Activated CD4-positive, alpha-beta T cell treated with anti-CD3 and anti-CD28 coated beads, Interleukin-2, amount 10 ng/mL, durations not matched to agents 24 days and 14 days (primary cell): ENCODE data around the gene APOH. TPM values are rescaled to one million over a fixed set of nuclear protein-coding genes. Genes with fewer than 3 reads are reported as not detected.
A peak's percentile ranks its signal among the peaks of the same experiment; 100 is the strongest.

Source experiments
- DNase-seq: peaks from one replicate; pipeline ENCODE4 v3.0.0; 2022
- H3K27ac Mint-ChIP-seq: one replicate; pipeline ENCODE4 v1.8.0; 2022; ENCODE audit warnings: mild to moderate bottlenecking, mixed read lengths
- H3K27me3 Mint-ChIP-seq: one replicate; pipeline ENCODE4 v1.8.0; 2022; ENCODE audit warnings: mixed read lengths
- H3K36me3 Mint-ChIP-seq: one replicate; pipeline ENCODE4 v1.8.0; 2022; ENCODE audit warnings: low read depth, mild to moderate bottlenecking, mixed read lengths
- H3K4me1 Mint-ChIP-seq: one replicate; pipeline ENCODE4 v1.8.0; 2021; ENCODE audit warnings: mixed read lengths
- H3K4me3 Mint-ChIP-seq: one replicate; pipeline ENCODE4 v1.8.0; 2022; ENCODE audit warnings: mild to moderate bottlenecking, moderate library complexity, mixed read lengths
- H3K9me3 Mint-ChIP-seq: one replicate; pipeline ENCODE4 v1.8.0; 2021; ENCODE audit warnings: mixed read lengths
- intact Hi-C: fragments of 100-400 bp; cut with micrococcal nuclease; formaldehyde crosslinking; loops from one replicate; pipeline ENCODE4 v1.15.1; 2023
- total RNA-seq: library from RNA; stranded (reverse); gene quantifications from 2 replicates; pipeline ENCODE4 v1.2.3, GENCODE V29; 2022

APOH gene
- total RNA-seq, 1 donor from 2014 or later = not detected

DNA sequence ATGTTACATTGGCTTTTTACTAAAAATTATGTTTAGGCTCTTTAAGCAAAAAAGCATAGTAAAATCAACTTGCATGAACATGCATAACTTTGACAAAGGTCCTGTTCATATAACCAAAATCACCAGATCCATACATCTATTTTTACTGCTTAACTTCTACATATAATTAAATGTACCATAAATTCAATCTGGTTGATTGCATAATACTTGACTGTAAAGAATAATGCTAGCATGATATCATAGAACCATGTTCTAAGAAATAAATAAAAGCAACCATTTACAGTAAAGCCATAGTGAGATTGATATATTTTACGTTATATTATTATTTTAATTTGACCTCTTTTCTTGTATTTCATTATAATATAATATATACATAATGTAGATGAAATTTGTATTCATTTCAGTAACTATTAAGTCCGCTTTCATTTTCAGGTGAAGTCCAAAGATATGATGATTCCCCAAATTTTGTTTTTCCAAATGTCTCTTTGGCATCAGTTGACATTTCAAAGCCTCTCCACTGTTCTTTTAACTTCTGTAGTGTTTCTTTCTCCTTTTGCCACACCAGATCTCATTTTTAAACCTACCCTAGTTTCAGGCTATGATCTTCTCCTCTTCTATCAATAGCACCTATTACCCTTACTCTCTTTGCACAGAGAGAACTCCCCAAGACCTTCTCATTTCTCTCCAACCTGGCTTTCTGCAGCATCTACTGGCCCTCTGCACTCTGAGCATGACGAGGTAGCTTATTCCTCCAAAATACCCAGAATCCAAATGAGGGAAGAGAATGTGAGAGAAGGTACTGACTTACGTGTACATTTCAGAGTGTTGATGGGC, 1.8 kb downstream of the APOH start:
- H3K4me3 Mint-ChIP-seq = no peak overlapping the region
- peaks cover 19% of the 10 kb centered on the region for H3K27me3 Mint-ChIP-seq
- intact Hi-C loops = no loop called here
- DNase-seq = no peak
- no peaks in the 10 kb centered on the region for H3K4me1 Mint-ChIP-seq
- no peaks in the 10 kb centered on the region for H3K36me3 Mint-ChIP-seq
- no peak overlapping the region for H3K27ac Mint-ChIP-seq
- no peaks in the 10 kb centered on the region for H3K9me3 Mint-ChIP-seq

DNA sequence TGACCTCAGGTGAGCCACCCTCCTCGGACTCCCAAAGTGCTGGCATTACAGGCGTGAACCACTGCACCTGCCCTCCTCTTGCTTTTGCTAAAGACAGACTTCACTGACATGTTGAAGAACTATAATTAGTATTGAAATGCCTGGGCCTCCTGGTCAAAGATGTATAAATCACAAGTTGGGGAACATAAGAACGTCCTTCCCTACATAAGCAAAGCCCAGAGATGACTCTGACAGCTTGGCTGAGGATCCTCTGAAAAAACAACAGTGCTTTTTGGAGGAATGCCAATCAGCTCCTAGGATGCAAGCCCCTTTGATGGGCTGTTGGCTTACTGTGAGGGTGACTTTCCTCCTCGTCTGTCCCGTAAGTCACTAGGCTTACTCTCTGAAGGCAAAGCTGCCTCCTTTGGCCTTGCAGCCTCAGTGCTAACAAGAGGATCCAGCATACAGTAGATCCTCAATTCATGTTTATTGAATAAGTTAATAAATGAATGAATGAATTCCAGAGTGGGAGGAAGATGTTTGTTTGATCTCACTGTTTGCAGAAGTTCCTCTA, 6.3 kb downstream of the APOH start:
- intact Hi-C loops = no loop called here
- DNase-seq = no peak
- no peaks in the 10 kb centered on the region for H3K4me1 Mint-ChIP-seq
- no peaks in the 10 kb centered on the region for H3K9me3 Mint-ChIP-seq
- H3K27ac Mint-ChIP-seq = no peak overlapping the region
- H3K27me3 Mint-ChIP-seq = peaks cover 23% of the 10 kb centered on the region
- H3K4me3 Mint-ChIP-seq = no peak overlapping the region
- H3K36me3 Mint-ChIP-seq = no peaks in the 10 kb centered on the region

- Mint-ChIP-seq H3K9me3 (no peaks in the 10 kb centered on the region), H3K4me1 (no peaks in the 10 kb centered on the region), H3K27ac (no peak overlapping the region), H3K4me3 (no peak overlapping the region), H3K36me3 (no peaks in the 10 kb centered on the region), H3K27me3 (peaks cover 20% of the 10 kb centered on the region)
- intact Hi-C loops = no loop called here
- no peak for DNase-seq
Observed at GRCh38 chr17:66221755-66222530, 7.3 kb downstream of the APOH start.

DNA sequence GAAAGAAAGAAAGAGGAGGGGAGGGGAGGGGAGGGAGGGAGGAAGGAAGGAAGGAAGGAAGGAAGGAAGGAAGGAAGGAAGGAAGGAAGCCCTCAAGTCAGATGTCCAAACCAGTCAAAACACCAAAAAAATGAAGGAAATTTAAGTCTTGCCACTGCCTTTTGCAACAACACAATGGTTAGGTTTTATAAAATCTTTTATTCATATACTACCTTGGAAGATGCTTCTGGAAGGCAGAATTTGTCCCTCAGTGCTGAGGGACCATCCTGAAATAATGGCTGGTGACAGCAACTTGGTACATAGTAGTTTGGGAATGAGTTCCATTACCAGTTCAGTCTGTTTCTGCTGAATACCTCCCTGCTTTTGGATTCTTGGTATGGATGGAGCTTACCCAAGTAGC, 7.9 kb downstream of the APOH start:
- H3K27me3 Mint-ChIP-seq = peaks cover 20% of the 10 kb centered on the region
- no peak for DNase-seq
- no peaks in the 10 kb centered on the region for H3K36me3 Mint-ChIP-seq
- no peak overlapping the region for H3K27ac Mint-ChIP-seq
- H3K9me3 Mint-ChIP-seq = no peaks in the 10 kb centered on the region
- no peaks in the 10 kb centered on the region for H3K4me1 Mint-ChIP-seq
- intact Hi-C loops = no loop called here
- H3K4me3 Mint-ChIP-seq = no peak overlapping the region

GRCh38 chr17:66220079-66220835, 9.0 kb downstream of the APOH start:
- H3K27ac Mint-ChIP-seq = no peak overlapping the region
- no peak overlapping the region for H3K4me3 Mint-ChIP-seq
- intact Hi-C loops = no loop called here
- no peaks in the 10 kb centered on the region for H3K9me3 Mint-ChIP-seq
- peaks cover 25% of the 10 kb centered on the region for H3K27me3 Mint-ChIP-seq
- H3K36me3 Mint-ChIP-seq = no peaks in the 10 kb centered on the region
- no peaks in the 10 kb centered on the region for H3K4me1 Mint-ChIP-seq
- no peak for DNase-seq

DNA sequence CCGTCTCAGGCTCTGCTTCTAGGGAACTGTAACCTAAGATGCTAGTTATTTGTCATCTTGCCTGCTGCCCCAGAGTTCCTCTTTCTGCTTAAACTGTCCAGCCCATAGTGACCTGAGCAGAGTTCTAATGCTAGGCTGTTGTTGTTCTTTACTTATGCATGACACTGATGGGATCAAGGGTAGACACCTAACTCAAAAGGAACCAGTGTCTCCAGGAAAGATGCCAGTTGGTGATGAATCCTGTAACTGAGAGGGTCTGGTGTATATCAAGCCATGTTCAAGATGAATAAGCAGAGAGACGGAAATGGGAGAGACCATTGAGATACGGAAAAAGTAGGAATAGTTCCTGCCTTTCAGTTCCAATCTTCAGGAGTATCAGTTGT, 13.7 kb downstream of the APOH start:
- H3K27me3 Mint-ChIP-seq = peaks cover 36% of the 10 kb centered on the region
- H3K9me3 Mint-ChIP-seq = no peaks in the 10 kb centered on the region
- no peaks in the 10 kb centered on the region for H3K4me1 Mint-ChIP-seq
- no peaks in the 10 kb centered on the region for H3K36me3 Mint-ChIP-seq
- no peak overlapping the region for H3K4me3 Mint-ChIP-seq
- H3K27ac Mint-ChIP-seq = no peak overlapping the region
- intact Hi-C loops = no loop called here
- no peak for DNase-seq

DNA sequence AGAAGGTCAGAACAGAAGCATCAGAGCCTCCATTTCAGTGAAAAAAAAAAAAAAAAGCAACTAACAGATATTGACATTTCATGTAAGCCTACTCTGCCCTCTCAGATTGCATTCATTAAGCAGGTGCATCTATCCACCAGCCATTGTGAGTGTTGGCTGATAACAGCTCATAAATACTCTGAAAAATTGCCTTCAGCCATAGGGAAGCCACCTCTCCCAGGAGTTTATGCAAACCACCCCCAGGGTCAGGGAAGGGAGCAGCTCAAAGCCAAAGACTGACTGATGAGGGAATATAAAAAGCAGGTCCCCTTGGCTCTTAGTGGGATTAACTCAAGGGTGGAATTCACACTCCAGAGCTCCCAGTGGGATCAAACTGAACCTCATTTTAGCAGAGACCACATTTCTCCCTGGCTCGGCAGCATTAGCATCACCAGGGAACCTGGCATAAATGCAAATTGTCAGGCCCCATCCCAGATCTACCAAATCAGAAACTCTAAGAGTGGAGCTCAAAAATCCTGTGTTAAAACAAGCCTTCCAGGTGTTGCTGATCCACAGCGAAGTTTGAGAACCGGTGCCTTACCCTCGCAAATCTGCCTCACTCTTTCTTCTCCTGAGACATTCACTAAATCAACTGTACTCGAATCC, 14.2 kb downstream of the APOH start:
- intact Hi-C loops = no loop called here
- DNase-seq = no peak
- Mint-ChIP-seq H3K27me3 (peaks cover 39% of the 10 kb centered on the region), H3K4me3 (no peak overlapping the region), H3K4me1 (no peaks in the 10 kb centered on the region), H3K27ac (no peak overlapping the region), H3K36me3 (no peaks in the 10 kb centered on the region), H3K9me3 (no peaks in the 10 kb centered on the region)

DNA sequence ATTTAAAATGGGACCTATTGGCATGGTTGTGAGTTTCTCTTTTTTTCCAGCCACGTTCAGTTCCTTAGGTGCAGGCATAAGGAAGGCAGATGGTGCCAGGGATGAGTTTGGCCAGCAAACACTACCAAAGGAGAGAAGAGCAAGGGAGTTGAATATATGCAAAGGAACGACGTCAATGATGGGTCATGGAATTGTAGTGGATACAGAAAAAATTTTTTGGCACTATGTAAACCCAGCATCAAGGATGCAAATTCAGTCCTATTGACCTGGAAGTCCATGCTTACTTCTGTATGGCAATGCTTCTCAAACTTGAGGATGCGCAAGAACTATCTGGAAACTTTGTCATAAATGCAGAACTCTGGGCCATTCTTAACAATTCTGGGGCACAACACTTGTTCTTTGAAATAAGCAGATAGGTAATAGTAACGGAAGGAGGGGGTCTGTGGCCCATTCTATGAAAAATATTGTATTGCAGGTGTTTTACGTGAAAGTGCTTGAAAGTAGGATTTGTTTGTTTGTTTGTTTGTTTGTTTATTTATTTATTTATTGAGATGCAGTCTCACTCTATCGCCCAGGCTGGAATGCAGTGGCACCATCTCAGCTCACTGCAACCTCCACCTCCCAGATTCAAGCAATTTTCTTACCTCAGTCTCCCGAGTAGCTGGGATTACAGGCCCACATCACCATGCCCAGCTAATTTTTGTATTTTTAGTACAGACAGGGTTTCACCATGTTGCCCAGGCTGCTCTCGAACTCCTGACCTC, 18.0 kb downstream of the APOH start:
- H3K4me3 Mint-ChIP-seq = no peak overlapping the region
- intact Hi-C loops = no loop called here
- no peak for DNase-seq
- H3K36me3 Mint-ChIP-seq = no peaks in the 10 kb centered on the region
- H3K27me3 Mint-ChIP-seq = peaks cover 34% of the 10 kb centered on the region
- no peaks in the 10 kb centered on the region for H3K4me1 Mint-ChIP-seq
- peaks cover 3% of the 10 kb centered on the region for H3K9me3 Mint-ChIP-seq
- H3K27ac Mint-ChIP-seq = no peak overlapping the region

- Mint-ChIP-seq H3K27ac (no peak overlapping the region), H3K36me3 (no peaks in the 10 kb centered on the region), H3K9me3 (peaks cover 3% of the 10 kb centered on the region), H3K4me3 (no peak overlapping the region), H3K27me3 (peaks cover 27% of the 10 kb centered on the region), H3K4me1 (no peaks in the 10 kb centered on the region)
- intact Hi-C loops = no loop called here
- DNase-seq = no peak
Observed at GRCh38 chr17:66210208-66210574, 19.0 kb downstream of the APOH start.

GRCh38 chr17:66207936-66208335, 21.3 kb downstream of the APOH start:
- Mint-ChIP-seq H3K4me3 (no peak overlapping the region), H3K4me1 (no peaks in the 10 kb centered on the region), H3K27ac (no peak overlapping the region), H3K9me3 (peaks cover 3% of the 10 kb centered on the region), H3K27me3 (peaks cover 17% of the 10 kb centered on the region), H3K36me3 (no peaks in the 10 kb centered on the region)
- intact Hi-C loops = no loop called here
- DNase-seq = no peak

DNA sequence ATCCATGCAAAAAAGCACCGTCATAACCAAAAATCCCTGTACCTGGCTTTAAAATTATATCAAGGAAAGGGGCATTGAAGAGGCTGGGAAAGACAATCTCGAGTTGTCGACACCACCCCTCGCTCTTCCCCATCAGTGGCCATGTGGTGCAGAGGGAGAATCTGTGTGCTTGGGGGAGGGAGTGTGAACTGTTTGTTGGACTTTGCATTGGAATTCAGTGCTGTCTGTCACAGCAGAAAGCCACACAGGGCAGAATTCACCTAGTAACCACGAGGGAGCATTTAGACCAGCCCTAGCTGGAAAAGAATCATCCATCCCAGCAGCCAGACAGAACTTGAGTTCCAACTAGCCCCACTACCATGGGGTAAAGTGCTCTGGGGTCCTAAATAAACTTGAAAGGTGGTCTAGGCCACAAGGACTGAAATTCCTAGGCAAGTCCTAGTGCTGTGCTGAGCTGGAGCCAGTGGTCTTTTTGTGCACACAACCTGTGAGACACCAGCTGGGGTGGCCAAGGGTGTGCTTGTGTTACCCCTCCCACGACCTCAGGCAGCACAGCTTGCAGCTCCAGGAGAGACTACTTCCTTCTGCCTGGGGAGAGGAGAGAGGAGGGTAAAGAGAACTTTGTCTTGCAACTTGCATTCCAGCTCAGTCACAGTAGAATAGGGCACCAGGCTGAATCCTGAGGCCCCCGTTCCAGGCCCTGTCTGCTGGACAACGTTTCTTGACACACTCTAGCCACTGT, 25.8 kb downstream of the APOH start:
- H3K9me3 Mint-ChIP-seq = peaks cover 3% of the 10 kb centered on the region
- intact Hi-C loops = loop anchor here (5.0 kb wide), 2 partner anchors 364 to 429 kb away; no protein-coding TSS in a partner anchor
- DNase-seq = no peak
- no peaks in the 10 kb centered on the region for H3K36me3 Mint-ChIP-seq
- no peak overlapping the region for H3K27ac Mint-ChIP-seq
- no peak overlapping the region for H3K4me3 Mint-ChIP-seq
- peaks cover 9% of the 10 kb centered on the region for H3K4me1 Mint-ChIP-seq
- H3K27me3 Mint-ChIP-seq = no peaks in the 10 kb centered on the region

- DNase-seq = peak; percentile 80
- intact Hi-C loops = loop anchor here (1.0 to 5.0 kb wide), 3 partner anchors 367 to 706 kb away; no protein-coding TSS in a partner anchor
- Mint-ChIP-seq H3K36me3 (no peaks in the 10 kb centered on the region), H3K27ac (peak overlapping the region; percentile 43), H3K4me3 (no peak overlapping the region), H3K27me3 (no peaks in the 10 kb centered on the region), H3K9me3 (no peaks in the 10 kb centered on the region), H3K4me1 (peaks cover 9% of the 10 kb centered on the region)
Observed at GRCh38 chr17:66200685-66201092, 28.5 kb downstream of the APOH start.
